GM23248 (cell line): ENCODE measurements around the gene RPL4. TPM values are rescaled to one million over a fixed set of nuclear protein-coding genes. Genes with fewer than 3 reads are reported as not detected.
A peak's percentile ranks its signal among the peaks of the same experiment; 100 is the strongest.

ENCODE experiments used
- DNase-seq: peaks from one replicate; pipeline ENCODE4 v3.0.0-alpha.2; 2015
- H2AFZ ChIP-seq: fragments of 200-600 bp; sonication (generic); 2 replicates; pipeline ENCODE4 v1.6.1; 2016; ENCODE audit warnings: antibody characterized with exemption
- H3F3A ChIP-seq: fragments of 200-600 bp; sonication (generic); 2 replicates; pipeline ENCODE4 v1.6.1; 2016; ENCODE audit warnings: mild to moderate bottlenecking, antibody characterized with exemption, mixed run types; ENCODE audit not compliant: insufficient read depth
- H3K27ac ChIP-seq: fragments of 200-600 bp; sonication (generic); 2 replicates; pipeline ENCODE4 v1.5.1; 2016; ENCODE audit warnings: mild to moderate bottlenecking
- H3K27me3 ChIP-seq: fragments of 200-600 bp; sonication (generic); replicated peaks from 2 replicates; pipeline ENCODE4 v1.6.1; 2016; ENCODE audit warnings: mild to moderate bottlenecking; ENCODE audit not compliant: insufficient read depth
- H3K36me3 ChIP-seq: fragments of 200-600 bp; sonication (generic); 2 replicates; pipeline ENCODE4 v1.6.1; 2016; ENCODE audit warnings: low read depth, mild to moderate bottlenecking
- H3K4me1 ChIP-seq: fragments of 200-600 bp; sonication (generic); 2 replicates; pipeline ENCODE4 v1.6.1; 2016; ENCODE audit warnings: mild to moderate bottlenecking; ENCODE audit not compliant: insufficient read depth
- H3K4me2 ChIP-seq: fragments of 200-600 bp; sonication (generic); one replicate; pipeline ENCODE4 v1.6.1; 2016; ENCODE audit warnings: mild to moderate bottlenecking; ENCODE audit not compliant: unreplicated experiment
- H3K4me3 ChIP-seq: fragments of 200-600 bp; sonication (generic); 2 replicates; pipeline ENCODE4 v1.5.1; 2016; ENCODE audit warnings: mild to moderate bottlenecking
- H3K79me2 ChIP-seq: fragments of 200-600 bp; sonication (generic); 2 replicates; pipeline ENCODE4 v1.6.1; 2016; ENCODE audit warnings: mild to moderate bottlenecking; ENCODE audit not compliant: insufficient read depth
- H3K9ac ChIP-seq: fragments of 200-600 bp; sonication (generic); 2 replicates; pipeline ENCODE4 v1.6.1; 2016; ENCODE audit warnings: mild to moderate bottlenecking
- H3K9me2 ChIP-seq: fragments of 200-600 bp; sonication (generic); 2 replicates; pipeline ENCODE4 v1.6.1; 2016; ENCODE audit warnings: mixed run types, mild to moderate bottlenecking, moderate library complexity; ENCODE audit not compliant: insufficient read depth
- H3K9me3 ChIP-seq: fragments of 200-600 bp; sonication (generic); one replicate; pipeline ENCODE4 v1.6.1; 2017; ENCODE audit warnings: low read depth
- H4K20me1 ChIP-seq: fragments of 200-600 bp; sonication (generic); 2 replicates; pipeline ENCODE4 v1.6.0; 2016; ENCODE audit not compliant: insufficient read depth
- EZH2 ChIP-seq: fragments of 200-600 bp; sonication (generic); IDR thresholded peaks from 2 replicates; pipeline ENCODE4 v1.6.1; 2018; ENCODE audit warnings: antibody characterized with exemption, mild to moderate bottlenecking; ENCODE audit not compliant: insufficient read depth, poor library complexity, severe bottlenecking
- EZH2phosphoT487 ChIP-seq: fragments of 200-600 bp; sonication (generic); IDR thresholded peaks from 2 replicates; pipeline ENCODE4 v1.6.1; 2018; ENCODE audit warnings: antibody characterized with exemption, moderate library complexity, mild to moderate bottlenecking, low read depth; ENCODE audit not compliant: insufficient read depth
- WGBS, 2 experiments: methylation state at CpG; one replicate each; pipeline ENCODE4 v1.1.6; 2015 to 2017; ENCODE audit warnings: low lambda C conversion rate in 2 of 2, low coverage in 1 of 2; ENCODE audit errors: missing lambda C conversion rate in 2 of 2; 5-methylcytosine and 5-hydroxymethylcytosine counted together
- in situ Hi-C: fragments of 300-500 bp; cut with MboI; formaldehyde crosslinking; loops from 2 replicates; pipeline ENCODE4 v1.15.0; 2020
- microRNA-seq: library from miRNA; unstranded; fragments of <30 nt; microRNA quantifications from one replicate; pipeline ENCODE4, GENCODE V29; 2016; ENCODE audit warnings: borderline number of aligned reads
- polyA plus RNA-seq: library from polyadenylated mRNA; unstranded; fragments of >200 nt; fragmentation: Nextera tagmentation; extraction: Ambion mirVana; gene quantifications from 2 replicates; pipeline ENCODE4 v1.2.1, GENCODE V29; 2016
- small RNA-seq: library from RNA; depleted of rRNA; stranded (forward); fragments of <200 nt; gene quantifications from one replicate; pipeline ENCODE3, GENCODE V24; 2014; ENCODE audit warnings: low read depth, low replicate concordance
- total RNA-seq: library from RNA; depleted of rRNA; stranded (reverse); fragments of >200 nt; shearing (Covaris generic); gene quantifications from 2 replicates; pipeline ENCODE4 v1.2.3, GENCODE V29; 2014; rRNA removed

RPL4 gene
- total and polyA plus RNA-seq, 2 experiments from 2014 or later, result 915 to 3,244 TPM

DNA sequence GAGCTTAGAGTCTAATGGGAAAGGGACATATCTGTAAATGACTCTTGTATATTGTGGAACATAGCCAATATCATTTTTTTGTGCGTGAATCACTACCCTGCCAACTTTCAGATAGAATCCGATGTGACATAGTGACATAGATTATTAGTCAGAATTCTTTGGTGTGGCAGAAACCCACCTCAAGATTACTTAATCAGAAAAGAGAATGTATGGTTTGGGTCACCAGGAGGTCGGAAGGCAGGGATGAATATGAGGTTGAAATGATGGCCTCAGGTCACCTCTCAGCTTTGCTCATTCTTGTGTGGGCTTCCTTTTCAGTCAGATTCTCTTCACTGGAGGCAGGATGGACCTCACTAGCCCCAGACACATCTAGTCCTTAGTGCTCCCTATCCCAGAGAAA is 48.4 kb downstream of the RPL4 start:
- no peak overlapping the region for H2AFZ ChIP-seq
- no peak overlapping the region for H3K9ac ChIP-seq
- TF ChIP-seq EZH2 (no peak), EZH2phosphoT487 (no peak)
- 0 out of 2 replicates have a peak, but pooled peaks cover 4% of the 10 kb centered on the region for H4K20me1 ChIP-seq
- no peak overlapping the region for H3K4me2 ChIP-seq
- no peaks in the 10 kb centered on the region for H3K79me2 ChIP-seq
- no peaks in the 10 kb centered on the region for H3K36me3 ChIP-seq
- H3K9me3 ChIP-seq, result no peaks in the 10 kb centered on the region
- DNase-seq, result no peak
- H3F3A ChIP-seq, result no peaks in the 10 kb centered on the region
- peaks cover 8% of the 10 kb centered on the region; the same call in 1 of the 2 replicates for H3K4me1 ChIP-seq
- WGBS, 2 experiments, result 63 to 68% methylated on average over 3 of the region's 3 CpGs
- no peaks in the 10 kb centered on the region for H3K27me3 ChIP-seq
- no peak overlapping the region for H3K4me3 ChIP-seq
- no peak overlapping the region for H3K27ac ChIP-seq
- in situ Hi-C loops, result no loop called here
- no peaks in the 10 kb centered on the region for H3K9me2 ChIP-seq

DNA sequence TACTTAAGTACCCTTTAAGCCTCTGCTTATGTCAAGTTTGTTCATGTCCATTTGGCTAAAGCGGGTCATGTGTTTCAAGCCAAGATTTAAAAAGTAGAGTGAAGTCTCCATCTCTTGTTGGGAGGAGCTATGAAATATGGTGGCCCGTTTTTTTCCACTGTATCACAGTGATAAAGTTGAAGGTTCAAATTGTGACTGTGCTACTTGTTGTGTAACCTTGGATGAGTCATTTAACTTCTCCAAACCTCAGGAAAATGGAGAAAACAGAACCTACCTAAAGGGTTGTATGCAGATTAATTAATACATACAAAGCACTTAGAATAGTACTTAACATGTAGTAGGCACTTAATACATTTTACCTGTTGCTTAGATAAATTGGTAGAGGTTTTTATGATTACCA is 50.5 kb downstream of the RPL4 start:
- Histone ChIP-seq H4K20me1 (0 out of 2 replicates have a peak, but pooled peaks cover 4% of the 10 kb centered on the region), H3K4me1 (no peaks in the 10 kb centered on the region), H3K4me3 (no peak overlapping the region), H3K4me2 (no peak overlapping the region), H3K79me2 (no peaks in the 10 kb centered on the region), H3K27ac (no peak overlapping the region), H3K36me3 (peaks cover 2% of the 10 kb centered on the region; the same call in 1 of the 2 replicates), H3K9me2 (no peaks in the 10 kb centered on the region), H3K9ac (no peak overlapping the region), H3F3A (no peaks in the 10 kb centered on the region), H3K9me3 (no peaks in the 10 kb centered on the region), H3K27me3 (no peaks in the 10 kb centered on the region), H2AFZ (no peak overlapping the region)
- 92 to 98% methylated on average over 2 of the region's 2 CpGs for WGBS, 2 experiments
- peak; percentile 48 for DNase-seq
- in situ Hi-C loops, result no loop called here
- no peak for TF ChIP-seq EZH2

DNA sequence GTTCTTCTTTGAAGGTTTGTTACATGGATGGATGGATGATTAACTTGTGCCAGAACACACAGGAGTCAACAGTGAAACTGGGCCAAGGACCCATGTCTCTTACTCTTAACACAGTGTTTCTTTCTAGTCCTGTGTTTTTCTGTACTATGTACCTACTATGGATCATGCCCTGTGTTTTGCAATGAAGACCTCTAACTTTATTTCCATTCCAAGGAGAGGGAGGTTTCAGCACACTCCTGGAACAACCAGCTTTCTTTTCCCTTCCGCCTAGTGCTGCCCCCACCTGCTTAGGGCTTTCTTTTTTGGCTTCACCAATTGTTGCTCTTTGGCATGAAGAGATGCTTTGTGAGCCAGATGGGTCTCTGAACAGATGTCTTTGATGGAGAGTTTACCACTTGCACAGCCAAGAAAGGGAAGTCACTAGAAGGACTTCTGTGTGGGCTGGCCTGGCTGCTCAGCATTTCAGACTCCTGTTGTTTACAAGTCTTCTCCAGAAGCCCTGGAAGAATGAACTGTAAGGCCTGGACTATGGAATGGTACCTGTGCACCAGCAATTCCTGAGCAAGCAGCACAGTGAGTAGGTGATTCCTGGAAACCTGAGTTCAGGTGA is 51.6 kb downstream of the RPL4 start:
- Histone ChIP-seq H3F3A (no peaks in the 10 kb centered on the region), H3K27me3 (no peaks in the 10 kb centered on the region), H3K4me1 (no peaks in the 10 kb centered on the region), H3K27ac (no peak overlapping the region), H3K79me2 (no peaks in the 10 kb centered on the region), H3K36me3 (peaks cover 6% of the 10 kb centered on the region; the same call in 1 of the 2 replicates), H3K9ac (no peak overlapping the region), H4K20me1 (0 out of 2 replicates have a peak, but pooled peaks cover 4% of the 10 kb centered on the region), H2AFZ (no peak overlapping the region), H3K9me3 (no peaks in the 10 kb centered on the region), H3K4me3 (no peak overlapping the region), H3K4me2 (no peak overlapping the region), H3K9me2 (no peaks in the 10 kb centered on the region)
- no peak for TF ChIP-seq EZH2
- 70 to 72% methylated on average over 1 of the region's 1 CpG for WGBS, 2 experiments
- DNase-seq, result no peak
- in situ Hi-C loops, result no loop called here

DNA sequence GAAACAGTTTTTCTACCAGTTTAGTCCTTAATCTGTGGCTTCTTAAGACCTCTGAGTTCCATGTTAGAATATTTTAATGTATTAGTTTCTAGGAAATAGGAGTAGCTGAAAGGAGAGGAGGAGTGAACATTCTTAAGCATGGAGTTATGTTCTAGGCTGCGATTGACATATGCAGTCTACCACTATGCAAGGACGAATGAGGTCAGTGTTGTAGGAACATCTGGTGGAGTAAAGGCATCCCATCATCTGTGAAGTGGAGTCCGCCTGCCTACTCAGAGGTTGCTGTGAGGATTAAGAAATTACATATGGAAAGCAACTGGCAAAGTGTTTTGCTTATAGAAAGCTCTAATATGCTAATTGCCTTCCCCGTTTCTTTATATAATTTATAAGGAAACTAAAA is 52.2 kb downstream of the RPL4 start:
- in situ Hi-C loops, result no loop called here
- Histone ChIP-seq H3K79me2 (no peaks in the 10 kb centered on the region), H4K20me1 (0 out of 2 replicates have a peak, but pooled peaks cover 4% of the 10 kb centered on the region), H3F3A (no peaks in the 10 kb centered on the region), H3K9me2 (no peaks in the 10 kb centered on the region), H3K9ac (no peak overlapping the region), H3K4me3 (no peak overlapping the region), H3K36me3 (peaks cover 12% of the 10 kb centered on the region; the same call in 1 of the 2 replicates), H3K9me3 (no peaks in the 10 kb centered on the region), H3K4me2 (no peak overlapping the region), H3K27ac (no peak overlapping the region), H3K4me1 (no peaks in the 10 kb centered on the region), H3K27me3 (no peaks in the 10 kb centered on the region), H2AFZ (no peak overlapping the region)
- WGBS, 2 experiments, result 78 to 87% methylated on average over 4 of the region's 4 CpGs
- TF ChIP-seq EZH2 (no peak), EZH2phosphoT487 (no peak)
- DNase-seq, result no peak

Small RNA genes within 50 kb of the gene (microRNA-seq; reads per million reads assigned to microRNA genes)
- gene MIR4512, result not detected

Small RNA genes within 50 kb of the gene (small RNA-seq; reads per million reads assigned to genes)
- gene MIR4512 (not detected), gene RF01159 (not detected), gene SNORD16 (not detected), gene SNORD18A (not detected), gene SNORD18B (not detected), gene SNORD18C (not detected)

Other genes with a start within 250 kb of the RPL4 start
- gene DIS3L, start 211.3 kb downstream of the RPL4 start, total RNA-seq, result 19.5 and 23.7 TPM in 2 replicates
- gene DIS3L, start 211.3 kb downstream of the RPL4 start, polyA plus RNA-seq, result 12.2 and 15.6 TPM in 2 replicates
- 4.6 and 7.1 TPM in 2 replicates for gene TIPIN, start 148.2 kb downstream of the RPL4 start, total RNA-seq
- gene TIPIN, start 148.2 kb downstream of the RPL4 start, polyA plus RNA-seq, result 9.6 and 10.2 TPM in 2 replicates
- 52.9 and 56.2 TPM in 2 replicates for gene MAP2K1, start 117.9 kb downstream of the RPL4 start, total RNA-seq
- gene MAP2K1, start 117.9 kb downstream of the RPL4 start, polyA plus RNA-seq, result 55.7 and 56.9 TPM in 2 replicates
- 5.3 and 17.6 TPM in 2 replicates for gene SNAPC5, start 7.1 kb downstream of the RPL4 start, total RNA-seq
- 22.0 and 23.2 TPM in 2 replicates for gene SNAPC5, start 7.1 kb downstream of the RPL4 start, polyA plus RNA-seq
- gene ZWILCH, start 471 bp upstream of the RPL4 start, total RNA-seq, result 20.6 and 31.5 TPM in 2 replicates
- 20.7 and 23.9 TPM in 2 replicates for gene ZWILCH, start 471 bp upstream of the RPL4 start, polyA plus RNA-seq
- 1.0 TPM in 1 of 2 replicates, not detected in the other for gene LCTL, start 61.1 kb upstream of the RPL4 start, total RNA-seq
- 0.28 and 0.68 TPM in 2 replicates for gene LCTL, start 61.1 kb upstream of the RPL4 start, polyA plus RNA-seq
- 24.0 and 32.9 TPM in 2 replicates for gene SMAD6, start 197.4 kb upstream of the RPL4 start, total RNA-seq
- gene SMAD6, start 197.4 kb upstream of the RPL4 start, polyA plus RNA-seq, result 3.5 and 3.6 TPM in 2 replicates